ENCODE measurements around the gene ZBTB46. TPM values are rescaled to one million over a fixed set of nuclear protein-coding genes. Genes with fewer than 3 reads are reported as not detected.

ZBTB46 gene
- total and polyA plus RNA-seq, 5 donors: 6.7 to 18.1 (median 15.8) TPM

GRCh38 chr20:63706027-63706695 is 124.9 kb downstream of the ZBTB46 start:
- H3K9me3 ChIP-seq (ENCODE audit: control insufficient read depth, low read length): no peaks in the 10 kb centered on the region
- no peak for ATAC-seq
- intact Hi-C loops (cut with DNase I): no loop called here

GRCh38 chr20:63705232-63706026 is 125.6 kb downstream of the ZBTB46 start:
- Histone ChIP-seq H3K4me3 (ENCODE audit: low read length) (no peak overlapping the region), H3K27me3 (ENCODE audit: control insufficient read depth, insufficient read depth) (no peaks in the 10 kb centered on the region), H3K4me1 (ENCODE audit: control insufficient read depth, insufficient read depth, low read length) (peaks cover 13% of the 10 kb centered on the region), H3K27ac (ENCODE audit: low read length) (no peak overlapping the region), H3K9me3 (ENCODE audit: control insufficient read depth, low read length) (no peaks in the 10 kb centered on the region)
- intact Hi-C loops (cut with DNase I): no loop called here
- ATAC-seq: no peak
- WGBS: 89% methylated on average over 8 of the region's 8 CpGs
- DNase-seq: no peak

More at GRCh38 chr20:63706027-63706695, 124.9 kb downstream of the ZBTB46 start:
- 82% methylated on average over 12 of the region's 12 CpGs for WGBS
- no peak overlapping the region for H3K27ac ChIP-seq (ENCODE audit: low read length)
- H3K27me3 ChIP-seq (ENCODE audit: control insufficient read depth, insufficient read depth): no peaks in the 10 kb centered on the region
- peak in 1 of 3 donors; percentile 22 for DNase-seq
- H3K4me3 ChIP-seq (ENCODE audit: low read length): no peak overlapping the region
- peaks cover 13% of the 10 kb centered on the region for H3K4me1 ChIP-seq (ENCODE audit: control insufficient read depth, insufficient read depth, low read length)

- peaks cover 13% of the 10 kb centered on the region for H3K4me1 ChIP-seq (ENCODE audit: control insufficient read depth, insufficient read depth, low read length)
- no peaks in the 10 kb centered on the region for H3K9me3 ChIP-seq (ENCODE audit: control insufficient read depth, low read length)
- ATAC-seq (no peak), DNase-seq (no peak)
- intact Hi-C loops (cut with DNase I): no loop called here
- H3K27me3 ChIP-seq (ENCODE audit: control insufficient read depth, insufficient read depth): no peaks in the 10 kb centered on the region
- no peak overlapping the region for H3K27ac ChIP-seq (ENCODE audit: low read length)
- 80% methylated on average over 6 of the region's 6 CpGs for WGBS
- H3K4me3 ChIP-seq (ENCODE audit: low read length): no peak overlapping the region
Observed at GRCh38 chr20:63704749-63705117, 126.3 kb downstream of the ZBTB46 start.

GRCh38 chr20:63703976-63704748 is 126.9 kb downstream of the ZBTB46 start:
- Histone ChIP-seq H3K27me3 (ENCODE audit: control insufficient read depth, insufficient read depth) (no peaks in the 10 kb centered on the region), H3K4me1 (ENCODE audit: control insufficient read depth, insufficient read depth, low read length) (peaks cover 13% of the 10 kb centered on the region), H3K9me3 (ENCODE audit: control insufficient read depth, low read length) (no peaks in the 10 kb centered on the region), H3K27ac (ENCODE audit: low read length) (no peak overlapping the region), H3K4me3 (ENCODE audit: low read length) (no peak overlapping the region)
- WGBS: 85% methylated on average over 11 of the region's 11 CpGs
- ATAC-seq: no peak
- intact Hi-C loops (cut with DNase I): no loop called here
- no peak for DNase-seq

GRCh38 chr20:63703471-63703975 is 127.5 kb downstream of the ZBTB46 start:
- Histone ChIP-seq H3K27me3 (ENCODE audit: control insufficient read depth, insufficient read depth) (no peaks in the 10 kb centered on the region), H3K9me3 (ENCODE audit: control insufficient read depth, low read length) (no peaks in the 10 kb centered on the region), H3K27ac (ENCODE audit: low read length) (no peak overlapping the region), H3K4me3 (ENCODE audit: low read length) (no peak overlapping the region), H3K4me1 (ENCODE audit: control insufficient read depth, insufficient read depth, low read length) (peaks cover 6% of the 10 kb centered on the region)
- intact Hi-C loops (cut with DNase I): no loop called here
- 89% methylated on average over 15 of the region's 15 CpGs for WGBS
- DNase-seq (peak in 1 of 3 donors; percentile 61), ATAC-seq (no peak)

- intact Hi-C loops (cut with DNase I): no loop called here
- no peak for DNase-seq
- Histone ChIP-seq H3K27ac (ENCODE audit: low read length) (no peak overlapping the region), H3K4me1 (ENCODE audit: control insufficient read depth, insufficient read depth, low read length) (peaks cover 4% of the 10 kb centered on the region), H3K27me3 (ENCODE audit: control insufficient read depth, insufficient read depth) (no peaks in the 10 kb centered on the region), H3K4me3 (ENCODE audit: low read length) (no peak overlapping the region), H3K9me3 (ENCODE audit: control insufficient read depth, low read length) (no peaks in the 10 kb centered on the region)
- 81% methylated on average over 13 of the region's 13 CpGs for WGBS
- ATAC-seq: no peak
Observed at GRCh38 chr20:63702751-63703470, 128.2 kb downstream of the ZBTB46 start.

- DNase-seq (no peak), ATAC-seq (no peak)
- Histone ChIP-seq H3K4me1 (ENCODE audit: control insufficient read depth, insufficient read depth, low read length) (peaks cover 4% of the 10 kb centered on the region), H3K27ac (ENCODE audit: low read length) (no peak overlapping the region), H3K27me3 (ENCODE audit: control insufficient read depth, insufficient read depth) (no peaks in the 10 kb centered on the region), H3K9me3 (ENCODE audit: control insufficient read depth, low read length) (no peaks in the 10 kb centered on the region), H3K4me3 (ENCODE audit: low read length) (no peak overlapping the region)
- WGBS: 89% methylated on average over 16 of the region's 16 CpGs
- intact Hi-C loops (cut with DNase I): no loop called here
Observed at GRCh38 chr20:63702036-63702665, 128.9 kb downstream of the ZBTB46 start.

GRCh38 chr20:63701329-63702035 is 129.6 kb downstream of the ZBTB46 start:
- peak in 1 of 3 donors; percentile 57 for DNase-seq
- H3K9me3 ChIP-seq (ENCODE audit: control insufficient read depth, low read length): no peaks in the 10 kb centered on the region
- no peak for ATAC-seq
- no peaks in the 10 kb centered on the region for H3K27me3 ChIP-seq (ENCODE audit: control insufficient read depth, insufficient read depth)
- H3K4me3 ChIP-seq (ENCODE audit: low read length): no peak overlapping the region
- H3K27ac ChIP-seq (ENCODE audit: low read length): no peak overlapping the region
- WGBS: 79% methylated on average over 14 of the region's 14 CpGs
- H3K4me1 ChIP-seq (ENCODE audit: control insufficient read depth, insufficient read depth, low read length): peaks cover under 1% of the 10 kb centered on the region
- intact Hi-C loops (cut with DNase I): no loop called here

- no peaks in the 10 kb centered on the region for H3K4me1 ChIP-seq (ENCODE audit: control insufficient read depth, insufficient read depth, low read length)
- no peak overlapping the region for H3K4me3 ChIP-seq (ENCODE audit: low read length)
- intact Hi-C loops (cut with DNase I): no loop called here
- DNase-seq: no peak
- H3K27ac ChIP-seq (ENCODE audit: low read length): no peak overlapping the region
- no peaks in the 10 kb centered on the region for H3K9me3 ChIP-seq (ENCODE audit: control insufficient read depth, low read length)
- H3K27me3 ChIP-seq (ENCODE audit: control insufficient read depth, insufficient read depth): no peaks in the 10 kb centered on the region
- WGBS: 84% methylated on average over 5 of the region's 5 CpGs
- no peak for ATAC-seq
Observed at GRCh38 chr20:63701051-63701328, 130.1 kb downstream of the ZBTB46 start.
